GM19372 (cell line): ENCODE measurements around the gene CSMD2.

Source experiments
- ATAC-seq: cut with Tn5 transposase; IDR thresholded peaks from one replicate; pipeline ENCODE4 v1.9.1; 2021; ENCODE audit warnings: mild to moderate bottlenecking, low read depth, moderate library complexity; ENCODE audit not compliant: unreplicated experiment

Gene CSMD2

DNA sequence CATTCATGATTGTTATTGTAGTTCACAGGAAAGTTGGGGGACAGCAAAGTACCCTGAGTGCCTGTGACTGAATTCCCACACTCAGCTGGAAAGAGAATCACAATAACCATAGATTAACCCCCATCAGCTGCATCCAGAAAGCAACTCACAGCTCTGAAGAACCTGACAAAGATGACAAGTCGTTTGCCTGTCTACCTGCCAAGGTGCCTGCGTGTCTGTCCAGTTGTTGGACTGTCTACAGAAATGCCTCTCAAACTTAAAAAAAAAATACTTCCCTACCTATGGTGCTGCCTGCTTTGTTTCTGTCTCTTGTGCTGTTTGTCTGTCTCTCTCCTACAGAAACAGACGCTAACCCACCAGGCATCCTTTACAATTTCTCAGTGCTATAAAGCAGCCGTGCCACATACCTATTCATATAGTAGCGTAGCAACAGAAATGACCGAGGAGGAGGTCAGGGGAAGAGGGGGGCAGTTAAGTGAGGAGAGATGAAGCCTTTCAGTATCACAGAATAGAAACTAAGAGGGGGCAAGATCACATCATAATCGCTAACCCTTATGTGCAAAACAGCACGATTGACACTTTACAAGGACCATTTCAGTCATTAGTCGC is 455.8 kb downstream of the CSMD2 start:
- ATAC-seq = no peak

DNA sequence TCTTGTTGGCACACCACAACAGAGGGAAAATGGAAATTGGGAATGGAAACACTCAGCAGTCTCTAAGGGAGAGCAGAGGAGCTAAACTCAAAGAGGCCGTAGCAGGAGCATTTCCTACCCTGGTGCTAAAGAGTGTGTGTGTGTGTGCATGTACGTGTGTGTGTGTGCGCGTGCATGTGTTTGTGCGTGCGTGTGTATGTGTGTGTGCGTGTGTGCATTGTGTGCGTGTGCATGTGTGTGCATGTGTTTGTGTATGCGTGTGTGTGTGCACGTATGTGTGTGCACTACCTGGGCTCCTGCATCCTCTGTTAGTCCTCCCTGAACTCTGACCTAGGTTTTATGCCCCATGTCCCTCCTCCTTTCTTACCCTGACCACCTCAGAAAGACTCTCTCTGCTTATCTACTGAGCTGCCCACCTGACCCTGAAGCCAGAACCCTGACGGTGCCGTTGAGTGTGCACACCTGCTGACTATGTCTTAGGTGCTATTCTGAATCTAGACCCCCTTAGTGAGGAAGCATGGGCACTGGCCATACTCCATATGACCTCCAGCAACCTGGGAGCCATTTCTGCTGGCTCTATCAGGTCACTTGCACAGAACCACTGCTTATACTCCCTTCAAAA is 458.3 kb downstream of the CSMD2 start:
- no peak for ATAC-seq

DNA sequence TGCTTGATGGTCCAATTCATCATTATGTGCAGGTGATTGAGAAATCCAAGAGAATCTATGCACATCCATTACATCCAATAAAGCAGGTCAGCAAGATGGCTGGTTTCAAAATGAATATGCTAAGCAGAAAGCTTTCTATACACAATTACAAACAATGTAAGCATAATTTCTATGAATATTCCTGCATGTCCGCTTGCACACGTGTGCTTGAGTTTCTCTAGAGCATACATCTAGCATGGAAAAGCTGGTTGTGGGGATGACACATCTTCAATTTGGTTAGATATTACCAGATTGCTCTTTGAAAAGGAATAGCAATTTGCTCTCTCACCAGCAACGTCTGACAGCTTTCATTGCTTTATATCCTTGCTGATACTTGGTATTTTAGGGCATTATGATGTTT is 461.6 kb downstream of the CSMD2 start:
- ATAC-seq = no peak

DNA sequence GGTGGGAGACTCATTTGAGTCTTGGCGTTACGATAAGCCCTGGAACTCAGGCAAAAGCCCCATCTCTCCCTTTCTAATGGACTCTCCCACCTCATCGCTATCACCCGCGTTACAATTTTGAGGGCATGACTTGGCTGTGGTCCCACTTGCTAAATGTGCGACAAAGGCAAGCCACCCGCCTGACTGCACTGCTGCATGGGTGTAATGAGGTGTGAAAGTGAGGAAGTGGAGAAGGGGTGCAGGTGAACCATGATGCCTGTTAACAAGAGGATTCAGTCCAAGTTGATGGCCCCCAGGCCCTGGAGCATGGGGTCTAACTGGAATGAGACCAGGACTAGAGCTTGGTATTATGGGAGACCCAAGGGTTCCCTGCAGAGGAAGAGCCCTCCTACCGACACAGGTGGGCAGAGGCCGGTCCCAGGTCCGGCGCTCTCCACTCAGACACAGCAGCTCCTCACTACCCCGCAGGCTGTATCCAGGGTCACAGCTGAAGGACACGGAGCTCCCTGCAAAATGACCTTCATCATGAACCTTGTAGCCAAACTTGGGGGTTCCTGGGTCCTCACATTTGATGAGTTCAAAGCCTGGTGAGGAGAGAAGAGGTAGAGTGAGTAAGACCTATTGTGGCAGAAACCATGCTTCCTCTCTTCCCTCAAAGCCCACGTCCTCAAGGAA is 466.5 kb downstream of the CSMD2 start:
- ATAC-seq = no peak

DNA sequence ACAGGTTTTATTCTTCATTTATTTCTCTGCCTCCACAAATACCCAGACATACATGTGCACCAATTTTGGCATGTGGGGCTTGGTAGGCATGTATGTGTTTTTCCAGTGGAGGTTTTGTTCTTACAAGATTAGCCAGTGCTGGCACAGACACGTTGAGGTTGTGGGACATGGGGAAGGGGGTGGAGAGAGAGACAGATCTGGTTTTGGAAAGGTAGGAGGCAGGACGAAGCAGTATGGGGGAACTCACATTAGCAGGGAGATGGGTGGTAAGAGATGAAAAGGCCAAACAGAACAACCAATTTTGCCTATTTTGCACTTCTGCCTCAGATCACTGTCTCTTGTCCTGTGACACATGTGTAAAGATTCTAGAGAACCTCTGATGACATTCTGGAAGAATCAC is 467.2 kb downstream of the CSMD2 start:
- no peak for ATAC-seq

DNA sequence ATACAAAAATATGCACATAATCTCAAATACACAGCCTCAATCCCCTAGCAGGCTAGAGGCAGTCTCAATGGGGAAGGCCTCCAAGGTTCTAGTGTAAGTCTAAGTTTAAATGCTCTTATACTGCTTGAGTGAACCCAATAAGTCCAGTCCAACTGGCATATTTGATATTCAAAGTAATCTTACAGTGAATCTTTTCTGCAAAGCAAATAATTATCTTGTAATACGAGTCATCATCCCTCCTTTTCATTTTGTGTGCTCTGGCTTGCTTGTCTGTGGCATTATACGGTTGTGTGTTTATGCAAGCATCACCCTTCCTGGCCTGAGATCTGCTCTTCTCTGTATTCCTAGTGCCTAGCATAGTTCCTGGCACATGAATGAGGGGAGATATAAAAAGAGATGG is 468.1 kb downstream of the CSMD2 start:
- ATAC-seq = no peak

DNA sequence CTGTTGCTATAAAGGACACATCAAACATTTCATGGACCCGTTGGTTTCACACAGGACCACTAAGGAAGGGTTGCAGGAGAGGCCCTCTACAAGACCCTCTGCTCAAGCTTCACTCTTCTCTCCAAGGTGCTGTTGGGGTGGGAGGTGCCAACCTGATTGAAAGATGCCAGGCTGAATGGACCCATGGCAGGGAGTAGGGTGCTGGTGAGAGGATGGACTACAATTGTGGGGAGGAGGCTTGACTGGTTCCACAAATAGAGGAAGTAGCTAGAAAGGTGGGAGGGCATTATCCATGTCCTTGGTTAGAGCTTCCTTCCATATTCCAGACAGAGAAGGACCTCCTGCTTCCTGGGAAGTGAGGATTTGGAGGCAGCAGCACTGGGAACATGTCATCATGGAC is 468.7 kb downstream of the CSMD2 start:
- no peak for ATAC-seq

DNA sequence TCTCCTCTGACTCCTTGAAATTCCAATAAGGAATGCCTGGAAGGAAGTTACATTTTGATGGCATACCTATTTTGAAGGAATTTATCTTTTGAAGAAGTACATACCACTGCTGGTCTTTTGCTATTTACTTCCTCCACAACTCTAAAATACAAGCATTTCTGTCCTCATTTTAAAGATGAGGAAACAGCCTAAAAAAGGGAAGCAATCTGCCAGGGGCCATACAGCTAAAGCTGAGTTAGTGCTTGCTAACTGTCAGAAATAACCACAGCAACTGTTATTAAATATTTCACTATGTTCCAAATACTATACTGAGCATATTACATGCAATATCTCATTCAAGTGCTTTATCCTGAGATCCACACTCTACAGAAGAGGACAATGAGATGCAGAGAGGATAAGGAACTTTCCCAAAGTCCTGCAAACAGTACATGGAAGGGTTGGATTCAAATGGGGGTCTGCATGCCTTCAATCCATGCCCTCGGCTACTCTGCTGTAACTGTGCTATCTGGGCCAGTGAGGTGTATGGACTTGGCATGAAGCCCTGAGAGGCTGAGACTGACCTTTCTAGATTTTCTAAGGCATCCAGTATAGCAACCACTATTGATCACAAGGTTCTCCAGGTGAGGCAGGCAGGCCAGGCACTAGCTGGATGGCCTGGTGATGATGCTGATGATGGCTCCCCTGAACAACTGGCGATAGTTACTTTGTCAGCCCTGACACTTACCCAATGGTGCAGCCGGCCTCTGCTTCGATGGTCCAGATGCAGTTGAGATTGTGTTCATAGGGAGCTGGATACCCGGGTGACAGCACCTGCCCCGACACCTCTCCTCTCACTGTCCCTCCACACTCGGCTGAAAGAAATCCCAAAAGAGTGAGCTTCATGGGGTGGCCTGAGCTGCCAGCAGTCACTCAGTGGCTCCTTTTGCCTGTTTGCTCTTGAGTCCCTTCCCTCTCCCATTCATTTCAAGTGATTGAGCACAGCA is 472.5 kb downstream of the CSMD2 start:
- no peak for ATAC-seq

DNA sequence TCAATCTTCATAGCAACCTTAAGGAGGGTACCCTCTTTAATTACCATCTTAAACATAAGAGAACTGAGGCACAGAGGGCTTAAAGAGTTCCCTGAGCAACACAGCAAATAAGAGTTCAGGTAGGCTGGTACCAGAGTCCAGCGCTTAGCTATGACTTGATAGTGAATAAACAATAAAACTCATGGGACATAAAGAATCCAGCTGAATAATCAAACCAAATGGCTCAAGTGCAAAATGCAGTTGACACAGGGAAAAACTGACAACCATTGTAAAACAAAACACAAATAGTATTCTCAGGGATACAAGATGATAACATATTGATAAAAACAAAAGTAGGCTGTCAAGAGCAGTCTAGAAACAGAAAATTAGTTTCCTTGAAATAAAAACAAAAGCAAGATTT is 478.0 kb downstream of the CSMD2 start:
- ATAC-seq = no peak

DNA sequence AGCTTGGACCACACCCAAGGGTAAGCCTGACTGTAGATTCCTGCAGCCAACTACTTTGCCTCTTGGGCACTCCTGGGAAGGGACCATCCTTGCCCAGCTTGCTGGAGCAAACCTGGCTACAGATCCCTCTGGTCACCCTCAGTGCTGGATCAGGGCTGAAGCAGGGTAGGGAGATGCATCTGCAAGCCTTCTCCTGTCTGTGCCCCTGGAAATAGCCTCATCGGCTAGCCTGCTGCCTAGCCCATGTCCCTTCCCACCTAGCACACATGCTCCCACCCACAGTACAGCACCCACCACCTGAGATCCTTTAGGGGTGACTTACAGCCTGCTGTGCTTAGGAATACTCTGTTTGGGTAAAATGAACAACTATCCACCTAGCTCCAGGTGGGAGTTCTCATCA is 478.5 kb downstream of the CSMD2 start:
- no peak for ATAC-seq

DNA sequence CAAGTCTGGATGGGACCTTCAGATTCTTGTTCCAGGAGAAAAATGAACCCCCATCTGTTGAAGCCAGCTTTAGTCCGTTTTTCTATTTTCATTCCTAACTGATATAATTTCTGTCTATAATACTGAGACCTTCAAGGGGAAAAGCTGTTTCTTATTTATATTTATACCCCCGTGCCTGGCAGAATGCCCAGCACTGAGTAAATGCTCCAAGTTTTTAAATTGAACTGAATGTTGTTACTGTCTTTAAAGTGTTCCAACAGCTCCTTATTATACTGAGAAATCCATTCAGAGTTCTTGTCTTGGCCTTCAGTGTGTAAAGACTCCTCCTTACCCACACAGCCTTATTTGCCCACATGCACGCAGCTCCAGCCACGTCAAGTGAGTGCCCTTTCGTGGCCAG is 479.8 kb downstream of the CSMD2 start:
- no peak for ATAC-seq

DNA sequence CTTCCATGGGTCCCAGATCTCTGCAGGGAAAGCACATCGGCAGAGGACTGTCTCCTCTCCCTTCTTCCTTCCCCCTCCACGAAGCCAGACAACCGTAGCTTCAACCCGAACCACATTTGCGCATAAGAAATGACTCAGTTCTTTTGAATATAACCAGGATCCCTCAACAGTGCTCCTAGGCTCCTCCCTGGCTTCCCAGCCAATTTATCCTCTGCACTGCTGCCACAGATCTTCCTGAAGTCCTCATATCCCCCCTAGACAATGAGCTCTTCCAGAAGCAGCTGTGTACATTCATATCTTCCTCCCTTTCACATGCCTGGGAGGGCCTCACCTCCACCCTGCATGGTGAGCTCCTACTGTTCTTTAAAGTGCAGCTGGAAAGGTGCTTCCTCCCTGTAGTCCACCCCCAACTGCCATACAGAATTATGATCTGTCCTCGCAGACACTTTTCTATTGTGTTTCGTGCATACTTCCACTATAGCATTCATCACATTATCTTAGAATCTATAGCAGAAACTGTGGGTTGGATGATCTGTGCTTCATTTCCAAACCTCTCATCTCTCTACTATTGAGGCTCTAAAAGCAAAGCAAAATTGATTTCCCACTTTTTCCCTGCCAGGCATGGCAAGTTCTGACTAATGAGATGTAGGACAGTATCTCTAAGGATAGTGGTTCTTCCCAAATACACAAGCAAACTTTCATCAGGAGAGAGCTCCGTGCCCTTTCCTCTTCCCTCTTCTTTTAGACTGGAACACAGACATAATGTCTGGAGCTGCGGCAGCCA is 480.4 kb downstream of the CSMD2 start:
- no peak for ATAC-seq

DNA sequence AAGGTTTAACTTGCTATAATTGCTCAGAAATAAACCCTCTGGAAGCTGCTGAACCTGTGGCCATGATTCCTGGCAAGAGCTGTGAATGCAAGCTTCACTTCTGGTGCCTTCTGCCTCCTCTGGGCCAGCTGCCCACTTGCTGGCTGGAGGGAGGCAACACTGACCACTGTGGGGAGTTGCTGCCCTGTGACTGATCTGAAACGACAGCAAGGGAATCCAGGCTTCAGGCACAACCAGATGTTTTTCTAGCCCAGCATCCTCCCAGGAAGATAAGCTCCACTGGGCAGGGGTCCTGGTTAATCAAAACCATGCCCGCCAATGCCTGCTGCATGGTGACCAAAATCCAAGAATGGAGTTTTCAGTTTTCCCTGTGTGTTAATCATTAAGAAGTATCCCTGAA is 481.1 kb downstream of the CSMD2 start:
- ATAC-seq = no peak

DNA sequence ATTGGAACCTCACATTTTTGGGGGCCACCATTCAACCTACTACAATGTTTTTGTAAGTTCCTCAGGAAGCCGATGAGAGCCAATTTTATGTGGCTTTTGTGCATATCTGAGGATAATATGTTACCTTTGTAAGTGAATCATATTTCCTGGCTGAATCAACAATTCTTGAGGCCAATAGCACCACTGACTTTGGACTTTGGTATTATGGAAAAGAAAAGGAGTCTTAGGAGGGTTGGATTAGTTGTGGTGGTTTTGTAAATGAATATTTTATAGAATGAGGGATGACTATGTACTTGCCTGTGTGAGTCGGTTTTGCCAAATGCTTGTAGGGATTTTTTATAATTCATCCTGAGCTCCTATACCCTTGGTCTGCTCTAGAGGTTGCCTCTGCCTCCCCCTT is 482.7 kb downstream of the CSMD2 start:
- ATAC-seq = no peak

DNA sequence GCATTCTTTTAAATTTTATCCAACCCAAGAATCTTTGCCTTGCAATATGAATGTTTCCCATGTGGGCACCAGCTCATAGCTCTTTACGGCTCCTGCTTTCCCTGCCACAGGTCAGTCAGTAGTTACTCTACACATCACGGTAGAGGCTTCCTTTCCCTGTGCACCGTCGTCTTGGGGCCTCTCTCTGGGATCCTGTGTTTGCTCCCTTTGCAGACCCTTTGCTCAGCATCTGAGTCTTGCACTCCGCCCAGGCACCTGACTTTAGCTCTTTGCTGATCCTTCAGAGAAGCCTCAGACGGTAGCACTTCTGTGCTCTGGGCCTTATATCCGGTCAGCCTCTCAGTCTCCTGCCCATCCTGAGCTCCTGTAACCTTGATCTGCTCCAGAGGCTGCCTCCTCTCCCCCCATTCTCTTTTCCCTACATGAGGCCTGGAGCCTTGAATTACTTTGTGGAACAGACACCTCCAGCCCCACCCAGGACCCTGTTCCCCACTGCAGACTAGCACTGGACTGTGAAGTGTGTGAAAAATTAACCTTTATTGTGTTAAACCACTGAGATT is 484.7 kb downstream of the CSMD2 start:
- ATAC-seq = no peak

DNA sequence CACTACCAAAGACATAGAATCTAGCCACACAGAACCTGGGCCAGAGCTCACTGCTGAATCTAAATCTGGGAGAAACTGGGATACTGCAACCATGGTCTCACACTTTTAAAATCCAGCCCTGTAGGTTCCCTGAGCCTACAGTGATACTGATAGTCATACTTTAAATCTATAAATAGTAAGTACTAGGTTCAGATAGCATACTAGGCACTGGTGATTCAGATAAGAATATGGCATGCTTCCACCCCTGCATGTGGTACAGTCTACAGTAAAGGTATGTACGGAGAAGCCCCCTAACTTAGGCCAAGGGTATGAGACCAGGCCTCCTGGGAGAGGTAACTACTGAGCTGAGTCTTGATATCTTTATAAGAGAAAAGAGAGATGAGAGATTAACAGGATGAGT is 494.5 kb downstream of the CSMD2 start:
- no peak for ATAC-seq

DNA sequence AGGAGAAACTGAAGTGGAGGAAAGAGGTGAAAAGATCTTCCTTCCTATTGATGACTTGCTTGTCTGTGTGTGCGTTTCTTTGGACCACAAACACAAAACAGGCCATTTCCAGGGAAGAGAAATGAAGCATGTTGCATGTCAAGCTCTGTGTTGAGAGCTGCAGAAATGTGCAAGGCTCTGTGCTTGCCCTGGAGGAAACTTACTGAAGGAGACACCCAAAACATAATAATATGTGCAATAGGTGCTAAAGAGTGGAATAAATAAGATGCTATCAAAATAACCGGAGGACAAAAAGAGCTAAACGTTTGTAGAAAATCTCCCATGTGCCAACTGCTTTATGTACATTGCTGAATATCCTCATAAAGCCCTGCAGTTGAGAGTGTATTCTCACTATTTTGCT is 496.3 kb downstream of the CSMD2 start:
- no peak for ATAC-seq

DNA sequence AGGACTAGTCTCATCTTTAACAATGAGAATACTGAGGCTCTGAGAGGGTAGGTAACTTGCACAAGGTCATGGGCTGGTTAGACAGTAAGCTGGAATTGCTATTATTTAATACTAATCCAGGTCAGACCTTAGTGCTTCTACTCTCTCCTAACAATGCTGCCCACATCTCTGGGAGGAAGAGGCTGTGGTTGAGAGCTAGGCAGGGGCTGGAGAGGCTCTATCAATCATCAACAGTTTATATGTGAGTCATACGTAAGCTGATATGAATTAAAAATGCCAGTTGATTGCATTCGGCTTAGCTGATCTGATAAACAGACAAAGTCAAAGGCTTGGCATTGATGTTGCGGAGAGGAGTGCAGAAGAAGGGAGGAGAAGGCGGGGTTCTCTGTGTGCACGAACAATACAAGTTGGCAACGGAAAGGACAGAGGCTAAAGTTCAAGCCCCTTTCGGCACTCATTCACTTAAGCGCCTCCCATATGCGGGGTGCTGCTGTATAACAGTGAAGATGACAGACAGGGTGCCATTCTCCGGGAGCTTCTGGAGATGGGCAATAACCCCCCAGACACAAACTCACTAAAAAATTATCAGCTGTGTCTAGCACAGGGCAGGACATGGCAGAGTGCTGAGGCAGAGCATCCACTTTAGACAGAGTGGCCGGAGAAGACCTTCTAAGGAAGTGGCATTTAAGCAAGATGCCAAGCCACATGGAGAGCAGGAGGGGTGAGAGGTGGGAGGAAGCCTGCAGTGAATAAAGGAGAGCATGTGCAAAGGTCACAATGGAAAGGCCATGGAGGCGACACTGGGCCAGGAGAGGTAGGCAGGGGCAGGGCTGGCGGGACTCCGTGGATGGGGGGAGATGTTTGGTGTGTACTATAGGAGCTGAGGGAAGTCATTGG is 497.4 kb downstream of the CSMD2 start:
- no peak for ATAC-seq

DNA sequence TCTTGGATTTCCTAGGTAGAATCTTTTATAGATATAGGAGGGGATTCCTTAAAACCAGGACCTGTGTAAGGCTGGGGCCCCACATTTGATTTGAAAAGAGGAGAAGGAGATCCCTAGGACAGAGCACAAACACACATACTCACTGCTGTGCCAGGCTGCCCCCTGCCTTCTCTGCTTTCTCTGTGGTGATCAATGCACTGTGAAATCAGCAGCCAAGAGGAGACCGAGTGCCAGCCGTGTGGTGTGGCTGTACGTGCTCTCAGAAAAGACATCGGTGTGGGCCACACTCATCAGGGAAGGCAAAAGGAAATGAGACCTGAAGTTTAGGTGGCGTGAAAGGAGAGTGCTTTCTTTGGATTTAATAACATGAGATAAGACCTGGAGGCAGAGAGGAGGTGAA is 498.4 kb downstream of the CSMD2 start:
- no peak for ATAC-seq
